Measurements from ENCODE around the gene RBM4. TPM values are rescaled to one million over a fixed set of nuclear protein-coding genes. Genes with fewer than 3 reads are reported as not detected.
A peak's percentile ranks its signal among the peaks of the same experiment; 100 is the strongest.

The RBM4 gene
- total and polyA plus RNA-seq, 2 of the 4 experiments (the other 2 are of a cell fraction): 165 to 198 TPM

GRCh38 chr11:66643745-66644437 is 5.4 kb downstream of the RBM4 start:
- Histone ChIP-seq H2AK9ac (replicated peaks; ENCODE audit: low read depth, low read length, poor library complexity) (peak overlapping the region; percentile 18), H3K9ac (ENCODE audit: low read depth, low read length) (no peak overlapping the region), H3K4me1 (ENCODE audit: control insufficient read depth, insufficient read depth, low read length) (peaks cover 18% of the 10 kb centered on the region), H4K91ac (ENCODE audit: insufficient read depth, low read depth, low read length) (no peak overlapping the region), H3K4me3 (ENCODE audit: insufficient read depth, low read depth, low read length) (no peak overlapping the region), H2BK5ac (ENCODE audit: low read depth, low read length, poor library complexity, severe bottlenecking) (no peak overlapping the region), H3K4me2 (ENCODE audit: low read depth, low read length) (no peak overlapping the region), H2BK120ac (ENCODE audit: low read depth, low read length) (no peak overlapping the region), H3K36me3 (ENCODE audit: control insufficient read depth, insufficient read depth, low read length) (peaks cover 55% of the 10 kb centered on the region), H3K79me1 (ENCODE audit: low read depth in 1 of 2, low read length in 2 of 2) (peaks cover 27 to 88% of the 10 kb centered on the region in 2 experiments), H3K9me1 (ENCODE audit: insufficient read depth, low read length) (peaks cover 23% of the 10 kb centered on the region), H2BK20ac (ENCODE audit: low read depth, low read length) (no peak overlapping the region), H3K27me3 (ENCODE audit: control insufficient read depth, insufficient read depth, low read length) (no peaks in the 10 kb centered on the region), H3K18ac (ENCODE audit: low read depth, low read length) (no peak overlapping the region), H2BK15ac (ENCODE audit: low read depth, low read length) (no peak overlapping the region), H3K9me3 (ENCODE audit: control insufficient read depth, insufficient read depth, low read length) (no peaks in the 10 kb centered on the region), H3K14ac (replicated peaks; ENCODE audit: low read depth, low read length) (no peak overlapping the region), H3K56ac (ENCODE audit: extremely low read depth, insufficient read depth, low read length) (no peak overlapping the region), H3K23ac (ENCODE audit: low read depth, low read length) (no peak overlapping the region), H2AK5ac (ENCODE audit: low read depth, low read length) (no peak overlapping the region), H4K8ac (ENCODE audit: low read depth in 2 of 2, low read length in 2 of 2) (no peak overlapping the region), H3K27ac (ENCODE audit: insufficient read depth, low read length) (no peak overlapping the region), H2AFZ (replicated peaks; ENCODE audit: low read length, poor library complexity) (no peak overlapping the region), H3K4ac (ENCODE audit: low read depth, low read length) (no peak overlapping the region), H4K5ac (ENCODE audit: low read depth, low read length) (no peak overlapping the region), H4K20me1 (ENCODE audit: insufficient read depth, low read length) (peaks cover 100% of the 10 kb centered on the region)
- ChIA-PET POLR2A (ENCODE audit: unreplicated experiment) (interaction anchor here (0.7 kb wide), 1 partner anchor 89 kb away, joined by 6 read pairs; no protein-coding TSS in a partner anchor), CTCF (no interaction called here)
- dilution Hi-C loops (cut with HindIII; ENCODE audit: low sequenced_read_pairs, unreplicated experiment) (no loop called here), in situ Hi-C loops (cut with MboI; ENCODE audit: low sequenced_read_pairs) (no loop called here), intact Hi-C loops (cut with micrococcal nuclease) (no loop called here)
- DNase-seq (no peak), ATAC-seq (ENCODE audit: low read depth) (no peak)
- no peak for TF ChIP-seq BHLHE40 (IDR thresholded peaks at IDR 0.05; ENCODE audit: low read depth, low read length)
- no peak for TF ChIP-seq SMC3 (IDR thresholded peaks at IDR 0.05; ENCODE audit: low read depth, low read length)
- TF ChIP-seq MXI1 (IDR thresholded peaks at IDR 0.05; ENCODE audit: borderline replicate concordance, low read depth, low read length): no peak
- no peak for TF ChIP-seq RCOR1 (IDR thresholded peaks at IDR 0.05; ENCODE audit: insufficient replicate concordance, low read length)
- no peak for TF ChIP-seq CEBPB (IDR thresholded peaks at IDR 0.05; ENCODE audit: low read depth, low read length)
- no peak for TF ChIP-seq MAFK (IDR thresholded peaks at IDR 0.05; ENCODE audit: low read depth, low read length)
- no peak for TF ChIP-seq NFE2L2 (IDR thresholded peaks at IDR 0.05; ENCODE audit: low read depth, low read length)
- no peak for TF ChIP-seq MAZ (IDR thresholded peaks at IDR 0.05; ENCODE audit: borderline replicate concordance, low read depth, low read length)
- no peak for TF ChIP-seq POLR2A (IDR thresholded peaks at IDR 0.05; ENCODE audit: low read depth, low read length)
- no peak for TF ChIP-seq FOS (IDR thresholded peaks at IDR 0.05; ENCODE audit: low read depth, low read length)
- TF ChIP-seq, protein P1, sequence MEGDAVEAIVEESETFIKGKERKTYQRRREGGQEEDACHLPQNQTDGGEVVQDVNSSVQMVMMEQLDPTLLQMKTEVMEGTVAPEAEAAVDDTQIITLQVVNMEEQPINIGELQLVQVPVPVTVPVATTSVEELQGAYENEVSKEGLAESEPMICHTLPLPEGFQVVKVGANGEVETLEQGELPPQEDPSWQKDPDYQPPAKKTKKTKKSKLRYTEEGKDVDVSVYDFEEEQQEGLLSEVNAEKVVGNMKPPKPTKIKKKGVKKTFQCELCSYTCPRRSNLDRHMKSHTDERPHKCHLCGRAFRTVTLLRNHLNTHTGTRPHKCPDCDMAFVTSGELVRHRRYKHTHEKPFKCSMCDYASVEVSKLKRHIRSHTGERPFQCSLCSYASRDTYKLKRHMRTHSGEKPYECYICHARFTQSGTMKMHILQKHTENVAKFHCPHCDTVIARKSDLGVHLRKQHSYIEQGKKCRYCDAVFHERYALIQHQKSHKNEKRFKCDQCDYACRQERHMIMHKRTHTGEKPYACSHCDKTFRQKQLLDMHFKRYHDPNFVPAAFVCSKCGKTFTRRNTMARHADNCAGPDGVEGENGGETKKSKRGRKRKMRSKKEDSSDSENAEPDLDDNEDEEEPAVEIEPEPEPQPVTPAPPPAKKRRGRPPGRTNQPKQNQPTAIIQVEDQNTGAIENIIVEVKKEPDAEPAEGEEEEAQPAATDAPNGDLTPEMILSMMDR (conservative IDR thresholded peaks at IDR 0.05; ENCODE audit: low read depth, low read length): no peak
- TF ChIP-seq RAD21 (IDR thresholded peaks at IDR 0.05; ENCODE audit: low read length): no peak
- no peak for TF ChIP-seq ELK1 (IDR thresholded peaks at IDR 0.05; ENCODE audit: borderline replicate concordance, low read depth, low read length)
- no TSS peak for BruUV-seq (replicated peaks)
- WGBS, 2 experiments (ENCODE audit: extremely low coverage in 2 of 2, insufficient read length in 1 of 2): 91% methylated on average over 10 of the region's 24 CpGs; no CpG with 5 or more reads in 1 of the 2 experiments
